GM19452 (cell line): ENCODE results near the gene ZBTB20.

Experiments
- ATAC-seq: cut with Tn5 transposase; IDR thresholded peaks from one replicate; pipeline ENCODE4 v1.9.1; 2021; ENCODE audit not compliant: unreplicated experiment

The ZBTB20 gene

DNA sequence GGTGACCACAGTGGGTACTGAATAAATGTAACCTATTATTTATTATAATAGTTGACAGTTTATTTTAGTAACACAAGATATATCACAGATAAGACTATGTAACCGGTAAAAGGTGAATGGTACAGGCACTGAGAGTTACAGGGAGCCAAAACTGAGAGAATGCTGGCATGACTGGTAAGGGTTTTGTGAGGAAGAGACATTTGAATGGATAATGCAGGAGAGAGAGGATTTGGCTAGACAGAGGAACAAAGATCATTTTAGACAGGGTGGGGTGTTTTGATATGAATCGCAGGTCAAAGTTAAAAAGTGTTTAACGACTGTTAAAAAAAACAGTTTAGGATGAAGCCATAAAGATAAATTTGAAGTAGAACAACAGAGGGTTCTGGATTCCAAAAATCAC, 421.1 kb downstream of the ZBTB20 start:
- no peak for ATAC-seq

DNA sequence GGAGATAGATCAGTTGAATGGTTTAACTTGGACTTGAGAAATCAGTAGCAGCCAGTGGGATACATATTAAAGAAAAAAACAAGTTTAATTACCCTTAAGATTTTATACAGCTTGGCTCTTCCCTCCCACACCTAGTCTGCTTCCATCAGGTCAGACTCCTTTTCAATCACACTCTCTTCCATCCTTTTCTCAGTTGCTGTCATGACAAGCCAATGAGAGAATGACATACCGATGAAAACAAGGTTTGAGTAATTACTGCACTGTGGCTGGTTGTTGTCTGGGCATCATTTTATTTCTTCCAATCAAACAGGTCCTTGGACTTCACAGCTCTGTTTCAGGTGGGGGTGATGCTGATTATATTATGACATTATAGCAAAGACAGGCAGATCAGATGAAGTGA, 424.6 kb downstream of the ZBTB20 start:
- ATAC-seq, result no peak

GRCh38 chr3:114721864-114722263, 425.2 kb downstream of the ZBTB20 start:
- ATAC-seq, result peak; percentile 69

DNA sequence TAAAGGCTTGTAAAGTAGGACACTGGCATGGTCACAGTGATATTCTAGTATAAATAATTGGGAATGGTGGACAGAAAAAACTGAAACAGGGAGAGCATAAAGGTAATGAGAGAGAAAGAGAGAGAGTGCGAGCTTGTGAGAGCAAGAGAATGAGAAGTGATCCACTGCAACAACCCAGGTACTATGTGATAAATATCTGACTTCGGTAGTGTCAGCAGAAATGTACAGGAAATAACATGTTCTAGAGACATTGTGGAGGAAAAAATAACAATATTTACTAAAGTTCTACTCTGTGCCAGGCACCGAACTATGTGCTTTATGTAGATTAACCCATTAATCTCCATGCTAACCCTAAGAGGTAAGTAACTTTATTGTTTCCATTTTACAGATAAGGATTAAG, 425.9 kb downstream of the ZBTB20 start:
- ATAC-seq, result no peak

DNA sequence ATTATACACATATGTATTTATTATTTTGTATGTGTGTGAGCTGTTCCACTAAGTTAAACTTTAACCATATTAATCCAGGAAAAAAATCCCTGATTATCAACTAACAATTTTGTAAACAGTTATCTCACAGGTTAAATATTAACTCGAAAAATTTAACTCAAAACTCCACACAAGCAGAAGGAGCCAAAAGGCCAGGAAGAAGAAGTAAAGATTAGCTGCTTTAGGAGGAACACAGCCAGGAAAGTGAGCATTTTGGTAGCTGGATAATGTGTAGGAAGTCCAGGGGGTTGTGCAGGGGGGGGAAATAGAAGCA, 428.2 kb downstream of the ZBTB20 start:
- ATAC-seq, result no peak

- no peak for ATAC-seq
Measured at GRCh38 chr3:114718071-114718897, 428.8 kb downstream of the ZBTB20 start.

- no peak for ATAC-seq
Measured at GRCh38 chr3:114716916-114717315, 430.2 kb downstream of the ZBTB20 start.

DNA sequence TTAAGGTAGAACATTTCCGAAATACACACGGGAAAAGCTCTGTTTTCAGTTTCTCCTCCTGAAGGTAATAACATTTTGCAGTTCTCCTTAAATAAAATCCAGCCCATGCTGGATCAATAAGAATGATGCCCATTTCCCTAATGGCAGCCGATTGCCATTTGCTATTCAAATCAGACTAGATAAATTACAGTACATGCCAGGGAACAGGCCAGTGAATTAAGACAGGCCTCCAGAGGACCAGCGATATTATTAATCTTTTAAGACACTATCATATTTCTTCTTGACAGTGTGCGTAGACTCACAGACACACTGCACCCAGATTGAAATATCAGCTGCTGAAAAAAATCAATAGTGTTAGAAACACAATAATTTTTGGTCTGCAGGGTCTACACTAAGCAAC, 431.0 kb downstream of the ZBTB20 start:
- no peak for ATAC-seq

- ATAC-seq, result no peak
Measured at GRCh38 chr3:114714957-114715460, 432.1 kb downstream of the ZBTB20 start.

DNA sequence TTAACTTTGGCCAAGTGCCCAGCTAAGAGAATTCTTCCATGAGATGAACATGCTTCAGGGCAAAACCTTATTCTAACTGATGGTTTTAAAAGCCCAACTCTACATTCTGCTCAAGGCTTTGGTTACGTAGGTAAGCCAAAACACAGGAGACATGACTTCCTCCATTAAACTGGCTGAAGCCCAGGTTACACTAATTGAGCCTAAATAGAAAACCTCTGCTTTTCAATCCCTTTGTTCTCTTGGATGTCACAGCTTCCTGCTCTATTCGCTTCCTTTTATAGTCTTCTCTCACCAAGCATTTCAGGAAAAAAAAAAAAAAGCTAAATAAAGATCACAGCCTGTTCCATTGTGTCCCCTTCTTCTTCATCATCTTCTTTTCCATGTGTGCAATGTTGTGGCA, 432.9 kb downstream of the ZBTB20 start:
- ATAC-seq, result no peak

DNA sequence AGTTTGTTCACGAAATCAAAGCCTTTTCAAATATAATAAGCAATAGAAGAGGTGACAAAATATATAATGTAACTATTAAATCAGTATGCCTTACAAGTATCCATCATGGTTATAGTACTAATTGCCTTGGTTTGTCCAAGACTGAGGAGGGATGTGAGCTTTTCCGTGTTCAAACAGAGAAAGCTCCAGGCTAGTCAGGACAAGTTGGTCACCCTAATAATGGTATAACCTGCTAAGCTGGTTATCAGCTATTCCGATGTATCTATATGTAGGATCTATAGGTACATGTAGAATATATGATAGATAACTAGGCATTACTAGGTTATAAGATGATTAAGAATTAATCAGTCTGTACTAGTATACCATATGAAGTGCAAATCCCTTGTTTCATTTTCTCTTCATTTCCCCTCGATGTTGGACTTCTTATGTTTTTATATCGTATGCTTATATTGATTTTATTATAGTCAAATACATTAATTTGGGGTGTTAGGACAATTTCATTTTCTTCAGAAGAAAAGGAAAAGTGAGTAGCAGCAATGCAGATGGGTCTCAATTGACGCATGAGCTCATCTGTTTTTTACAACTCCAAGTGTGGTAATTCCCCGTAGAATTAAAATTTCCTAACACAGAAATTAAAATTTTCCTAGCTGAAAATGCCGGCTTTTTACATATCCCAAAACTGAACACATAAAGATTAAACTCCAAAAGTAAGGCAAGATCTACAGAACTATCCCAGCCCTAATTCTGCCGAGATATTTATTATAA, 434.2 kb downstream of the ZBTB20 start:
- no peak for ATAC-seq

- ATAC-seq, result no peak
Measured at GRCh38 chr3:114711321-114711886, 435.7 kb downstream of the ZBTB20 start.

GRCh38 chr3:114709102-114709501, 438.0 kb downstream of the ZBTB20 start:
- no peak for ATAC-seq

GRCh38 chr3:114707252-114707860, 439.7 kb downstream of the ZBTB20 start:
- no peak for ATAC-seq

DNA sequence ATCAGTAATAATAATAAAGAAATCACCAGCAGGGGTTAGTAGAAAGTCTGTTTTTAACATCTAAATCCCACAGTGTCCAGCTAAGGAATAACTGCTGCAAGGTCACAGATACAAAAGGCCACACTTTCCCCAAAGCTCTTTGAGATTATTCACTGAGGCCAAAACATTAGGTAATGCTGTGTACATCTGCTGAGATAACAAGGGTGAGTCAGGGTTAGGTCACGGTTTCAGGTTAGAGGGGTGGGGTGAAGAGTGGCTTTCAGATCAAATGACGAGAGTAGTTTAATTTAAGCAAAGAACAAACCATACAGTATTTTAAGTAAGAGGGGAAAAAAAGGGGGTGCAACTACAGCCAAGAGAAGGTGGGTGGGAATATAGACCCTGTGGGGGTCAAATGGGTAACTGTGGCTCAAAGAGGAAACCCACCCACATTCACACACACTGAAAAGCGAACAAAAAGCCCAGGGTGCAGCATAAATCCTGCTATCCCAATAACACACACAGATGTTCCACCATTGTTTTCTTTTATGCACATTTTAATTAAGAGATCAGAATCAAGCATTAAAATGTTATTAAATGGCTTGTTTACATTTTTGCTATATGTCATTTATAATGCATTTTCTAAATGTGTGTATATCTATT, 440.4 kb downstream of the ZBTB20 start:
- ATAC-seq, result peak; percentile 63

DNA sequence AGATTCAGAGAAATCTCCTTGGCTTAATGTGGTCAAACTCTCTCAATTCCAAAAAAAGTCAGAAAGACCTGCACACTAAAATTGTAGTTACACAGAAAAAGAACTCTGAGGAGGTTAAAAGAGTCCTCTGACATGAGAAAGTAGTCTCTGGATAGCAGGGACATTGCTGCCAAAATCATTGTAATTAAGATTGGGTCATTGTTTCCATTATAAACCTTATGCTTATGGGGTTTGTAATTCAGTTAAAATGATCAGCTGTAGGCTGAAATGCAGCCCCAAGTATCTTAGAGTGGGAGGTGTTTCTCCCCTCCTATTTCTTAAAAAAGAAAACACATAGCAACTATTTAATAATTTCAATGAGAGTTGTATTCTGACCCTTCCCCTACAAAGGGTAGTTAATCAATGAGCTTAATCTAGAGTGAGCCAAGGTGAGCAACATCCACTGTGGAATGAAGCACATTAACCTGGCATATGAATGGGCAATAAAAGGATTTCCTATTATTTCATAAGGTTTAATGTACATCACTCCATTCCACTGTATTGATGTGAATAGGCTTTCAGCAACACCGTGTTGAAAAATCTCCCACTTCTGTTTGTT, 446.4 kb downstream of the ZBTB20 start:
- no peak for ATAC-seq

DNA sequence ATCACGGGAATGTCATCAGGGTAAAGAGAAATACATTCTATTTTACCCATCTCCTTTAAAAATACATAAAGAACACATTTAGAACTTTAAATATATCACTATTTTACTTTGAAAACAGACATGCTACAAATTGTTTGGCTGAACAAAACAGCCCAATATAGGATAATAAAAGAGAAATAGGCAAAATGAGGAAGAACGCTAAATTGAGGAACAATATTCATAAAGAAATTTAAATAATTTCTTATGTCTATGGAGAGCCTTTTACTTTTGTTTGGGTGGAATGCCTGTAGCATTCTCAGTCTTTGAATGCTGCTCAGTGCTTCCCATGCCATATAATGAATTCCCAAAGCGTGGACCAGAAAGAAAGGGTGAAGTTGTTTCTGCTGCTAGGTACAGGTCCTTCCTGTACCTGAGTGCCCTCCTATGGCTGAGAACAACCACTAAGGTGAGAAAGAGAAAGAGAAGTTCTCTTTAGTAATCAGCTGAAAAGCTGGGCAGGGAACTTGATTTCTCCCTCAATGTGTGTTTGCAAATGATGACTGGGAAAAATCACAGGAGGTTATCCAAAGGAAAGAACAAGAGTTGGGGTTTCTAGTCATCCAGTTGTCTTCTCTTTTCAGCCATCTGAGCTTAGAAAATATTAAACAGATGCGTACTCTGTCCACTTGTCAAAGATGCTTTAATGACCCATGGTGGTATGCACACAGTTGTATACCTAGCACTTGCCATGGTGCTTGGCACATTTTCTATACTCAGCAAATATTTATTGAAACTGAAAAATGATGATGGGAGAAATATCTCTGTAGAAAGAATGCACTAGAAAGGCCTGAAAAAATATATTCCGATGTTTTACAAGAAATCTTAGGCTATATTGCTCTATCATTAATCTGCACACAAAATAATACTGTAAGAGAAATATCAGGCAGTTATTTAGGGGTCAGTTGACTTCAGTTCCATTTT, 448.7 kb downstream of the ZBTB20 start:
- no peak for ATAC-seq

DNA sequence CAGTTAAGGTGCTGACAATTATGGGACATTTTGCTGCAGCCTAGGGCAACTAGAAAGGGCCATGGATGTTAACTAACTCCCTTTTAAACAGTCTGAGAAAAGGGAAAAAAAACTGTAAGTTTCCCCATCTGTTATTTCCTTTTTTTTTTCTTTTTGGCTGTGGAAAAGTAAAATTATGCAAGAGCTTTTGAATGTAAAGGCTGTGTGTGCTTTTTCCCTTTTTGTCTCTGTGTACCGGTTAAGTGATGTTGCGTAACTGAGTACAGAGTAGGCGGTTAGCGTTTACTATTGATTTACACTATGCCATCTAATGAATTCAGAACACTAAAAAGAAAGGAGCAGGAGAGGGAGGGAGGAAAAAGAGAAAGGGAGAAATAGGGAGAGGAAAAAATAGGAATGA, 449.7 kb downstream of the ZBTB20 start:
- no peak for ATAC-seq

- ATAC-seq, result no peak
Measured at GRCh38 chr3:114694251-114694650, 452.8 kb downstream of the ZBTB20 start.

- ATAC-seq, result no peak
Measured at GRCh38 chr3:114691871-114692270, 455.2 kb downstream of the ZBTB20 start.
